Trophoblast cell (in vitro differentiated cells and primary cell): ENCODE data around the gene GOLPH3L.

Source experiments
- DNase-seq, 2 donors: peaks; one replicate each; pipeline ENCODE4 v3.0.0-alpha.2; 2016
- H2AFZ ChIP-seq: 2 replicates; pipeline ENCODE4 v1.6.1; 2013; ENCODE audit warnings: low read length, moderate library complexity, mild to moderate bottlenecking; ENCODE audit not compliant: insufficient read depth, poor library complexity
- H2AK5ac ChIP-seq: 2 replicates; pipeline ENCODE4 v1.6.1; 2013; ENCODE audit warnings: mild to moderate bottlenecking, low read length
- H2BK120ac ChIP-seq: 2 replicates; pipeline ENCODE4 v1.6.1; 2013; ENCODE audit warnings: low read length, mild to moderate bottlenecking, moderate library complexity; ENCODE audit not compliant: insufficient read depth, poor library complexity
- H2BK12ac ChIP-seq: 2 replicates; pipeline ENCODE4 v1.6.1; 2013; ENCODE audit warnings: mild to moderate bottlenecking, low read length, moderate library complexity
- H2BK5ac ChIP-seq: 2 replicates; pipeline ENCODE4 v1.6.1; 2013; ENCODE audit warnings: low read length, low read depth, moderate library complexity, mild to moderate bottlenecking; ENCODE audit not compliant: poor library complexity
- H3K14ac ChIP-seq: 2 replicates; pipeline ENCODE4 v1.6.1; 2013; ENCODE audit warnings: mild to moderate bottlenecking, low read length
- H3K18ac ChIP-seq: 2 replicates; pipeline ENCODE4 v1.6.1; 2013; ENCODE audit warnings: mild to moderate bottlenecking, low read length
- H3K23ac ChIP-seq: 2 replicates; pipeline ENCODE4 v1.6.1; 2013; ENCODE audit warnings: low read length
- H3K27ac ChIP-seq: 2 replicates; pipeline ENCODE4 v1.5.1; 2013; ENCODE audit warnings: low read depth, mild to moderate bottlenecking, inconsistent platforms, low read length, moderate library complexity
- H3K27me3 ChIP-seq: 2 replicates; pipeline ENCODE4 v1.6.1; 2013; ENCODE audit warnings: inconsistent platforms, mild to moderate bottlenecking, low read length, moderate library complexity; ENCODE audit not compliant: insufficient read depth
- H3K36me3 ChIP-seq, 2 experiments: 1 replicate in 1 of 2; 2 replicates in 1 of 2; pipeline ENCODE4 v1.6.1; 2013; ENCODE audit warnings: low read length in 2 of 2, mild to moderate bottlenecking in 2 of 2, moderate library complexity in 1 of 2; ENCODE audit not compliant: insufficient read depth in 2 of 2, control insufficient read depth in 1 of 2
- H3K4ac ChIP-seq: 2 replicates; pipeline ENCODE4 v1.6.1; 2013; ENCODE audit warnings: low read depth, mild to moderate bottlenecking, low read length, moderate library complexity
- H3K4me1 ChIP-seq, 2 experiments: 1 replicate in 1 of 2; 2 replicates in 1 of 2; pipeline ENCODE4 v1.6.1; 2013; ENCODE audit warnings: low read length in 2 of 2, mild to moderate bottlenecking in 2 of 2, moderate library complexity in 1 of 2; ENCODE audit not compliant: insufficient read depth in 2 of 2, control insufficient read depth in 1 of 2
- H3K4me2 ChIP-seq: 2 replicates; pipeline ENCODE4 v1.6.1; 2013; ENCODE audit warnings: inconsistent platforms, mild to moderate bottlenecking, low read length, moderate library complexity
- H3K4me3 ChIP-seq: 2 replicates; pipeline ENCODE4 v1.5.1; 2013; ENCODE audit warnings: mild to moderate bottlenecking, low read depth, low read length, inconsistent platforms
- H3K79me1 ChIP-seq: one replicate; pipeline ENCODE4 v1.6.1; 2013; ENCODE audit warnings: low read length
- H3K79me2 ChIP-seq: 2 replicates; pipeline ENCODE4 v1.6.1; 2013; ENCODE audit warnings: low read length, mild to moderate bottlenecking; ENCODE audit not compliant: control insufficient read depth, insufficient read depth, poor library complexity
- H3K9ac ChIP-seq: 2 replicates; pipeline ENCODE4 v1.6.1; 2013; ENCODE audit warnings: mild to moderate bottlenecking, low read length
- H3K9me3 ChIP-seq: 2 replicates; pipeline ENCODE4 v1.6.1; 2013; ENCODE audit warnings: low read depth, mild to moderate bottlenecking, control low read depth, inconsistent platforms, low read length; ENCODE audit not compliant: insufficient read depth
- H4K12ac ChIP-seq: 2 replicates; pipeline ENCODE4 v1.6.1; 2013; ENCODE audit warnings: low read depth, mild to moderate bottlenecking, low read length, moderate library complexity
- H4K8ac ChIP-seq: 2 replicates; pipeline ENCODE4 v1.6.1; 2013; ENCODE audit warnings: low read depth, mild to moderate bottlenecking, low read length, moderate library complexity
- H4K91ac ChIP-seq: one replicate; pipeline ENCODE4 v1.6.1; 2013; ENCODE audit warnings: low read depth, mild to moderate bottlenecking, low read length, moderate library complexity
- WGBS: extraction: QIAGEN DNeasy Blood & Tissue Kit; methylation state at CpG from one replicate; pipeline ENCODE4 v1.1.7; 2013; ENCODE audit warnings: missing lambda C conversion rate; ENCODE audit not compliant: insufficient read length, insufficient coverage; ENCODE audit errors: extremely low coverage; 5-methylcytosine and 5-hydroxymethylcytosine counted together

GOLPH3L gene

DNA sequence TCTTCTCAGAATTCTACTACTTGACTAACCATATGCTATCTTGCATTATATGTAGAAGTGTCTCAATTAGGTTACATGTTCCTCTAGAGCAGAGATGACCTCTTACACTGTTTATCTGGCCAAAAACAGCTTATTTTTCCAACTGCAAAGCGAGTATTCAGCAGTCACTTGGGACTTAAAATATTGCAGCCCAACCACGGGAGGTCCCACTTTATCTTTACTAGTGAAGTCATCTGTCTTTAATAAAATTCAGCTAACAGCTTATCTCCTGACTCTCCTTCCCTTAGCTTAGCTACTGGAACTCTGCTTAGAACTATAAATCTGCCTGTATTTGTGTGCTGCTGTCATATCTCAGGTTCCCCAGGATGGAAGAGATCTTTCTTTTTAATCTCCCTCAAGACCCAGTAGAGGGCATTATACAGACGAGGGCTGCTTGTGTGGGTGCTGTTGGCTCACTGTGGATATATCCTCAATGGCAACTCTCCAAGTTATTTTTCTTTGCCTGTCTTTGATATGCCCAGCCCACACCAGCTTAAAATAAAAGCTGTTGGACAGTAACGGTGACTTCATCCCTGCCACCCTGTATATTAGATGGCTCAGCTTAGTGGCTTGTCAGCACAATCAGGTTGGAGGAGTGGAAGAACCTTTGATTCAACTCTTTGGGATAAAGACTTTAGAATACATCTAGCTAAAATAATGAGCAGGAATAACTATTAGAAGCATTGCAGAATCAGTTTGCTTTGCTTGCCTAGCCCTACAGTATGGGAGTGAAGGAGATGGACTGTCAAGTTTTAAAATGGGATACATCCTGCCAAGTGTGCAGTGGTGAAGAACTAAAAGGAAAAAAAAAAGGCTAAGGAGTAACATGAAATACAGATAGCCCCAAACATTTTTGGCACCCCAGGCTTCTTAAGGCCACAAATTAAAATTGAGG is 77.1 kb downstream of the GOLPH3L start:
- Histone ChIP-seq H3K23ac (no peak overlapping the region), H2AFZ (no peak overlapping the region), H3K79me1 (peaks cover 1% of the 10 kb centered on the region), H3K9ac (no peak overlapping the region), H3K27me3 (no peaks in the 10 kb centered on the region), H3K18ac (no peak overlapping the region), H3K27ac (no peak overlapping the region), H3K4ac (no peak overlapping the region), H3K14ac (no peak overlapping the region), H3K9me3 (peaks cover 2% of the 10 kb centered on the region), H2BK12ac (no peak overlapping the region), H3K4me1 (peaks cover 7 to 8% of the 10 kb centered on the region in 2 experiments), H2AK5ac (no peak overlapping the region), H3K4me3 (no peak overlapping the region), H4K8ac (no peak overlapping the region), H2BK120ac (no peak overlapping the region), H3K4me2 (no peak overlapping the region), H3K79me2 (peaks cover 2% of the 10 kb centered on the region), H2BK5ac (no peak overlapping the region), H4K91ac (no peak overlapping the region), H4K12ac (no peak overlapping the region), H3K36me3 (peaks cover 24 to 42% of the 10 kb centered on the region in 2 experiments)
- no CpG with 5 or more reads among the region's 4 CpGs for WGBS
- DNase-seq = no peak

DNA sequence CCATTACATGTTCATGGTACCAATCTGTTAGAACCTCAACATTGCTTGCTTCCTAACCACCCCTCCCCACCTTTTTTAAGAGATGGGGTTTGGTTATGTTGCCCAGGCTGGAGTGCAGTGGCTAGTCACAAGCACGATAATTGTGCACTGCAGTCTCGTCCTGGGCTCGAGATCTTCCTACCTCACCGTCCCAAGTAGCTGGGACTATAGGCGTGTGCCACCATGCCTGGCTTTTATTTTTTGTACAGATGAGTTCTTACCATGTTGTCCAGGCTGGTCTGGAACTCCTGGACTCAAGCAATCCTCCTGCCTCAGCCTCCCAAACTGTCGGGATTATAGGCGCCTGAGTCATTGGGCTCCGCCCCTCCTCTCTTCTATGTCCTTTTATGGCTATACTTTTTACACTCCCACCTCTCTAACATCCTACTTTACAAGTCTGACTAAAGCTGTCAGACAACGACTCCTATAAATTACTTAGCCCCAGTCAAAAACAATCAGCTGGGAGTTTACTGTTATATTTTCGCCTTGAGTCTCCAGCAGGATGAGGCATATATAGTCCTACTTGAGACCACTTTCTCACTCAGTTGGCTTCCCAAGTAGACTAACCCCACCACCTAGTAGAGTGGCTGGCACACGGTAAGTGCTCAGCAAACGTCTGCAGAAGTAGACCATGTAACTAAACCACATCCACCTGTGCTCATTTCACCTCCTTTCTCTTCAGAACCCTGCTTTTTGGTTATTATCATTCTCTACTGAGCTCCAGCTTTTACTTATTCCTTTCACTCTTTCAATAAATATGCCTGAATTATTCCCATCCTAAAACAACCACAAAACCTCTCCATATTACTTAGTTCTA is 81.4 kb downstream of the GOLPH3L start:
- H3K36me3 ChIP-seq = peaks cover 16 to 25% of the 10 kb centered on the region in 2 experiments
- no peak overlapping the region for H4K91ac ChIP-seq
- H3K4ac ChIP-seq = no peak overlapping the region
- no peaks in the 10 kb centered on the region for H3K27me3 ChIP-seq
- no peak overlapping the region for H4K12ac ChIP-seq
- peaks cover 2% of the 10 kb centered on the region for H3K9me3 ChIP-seq
- H3K4me2 ChIP-seq = no peak overlapping the region
- H3K79me2 ChIP-seq = no peaks in the 10 kb centered on the region
- peaks cover 5% of the 10 kb centered on the region for H3K79me1 ChIP-seq
- no CpG with 5 or more reads among the region's 12 CpGs for WGBS
- no peak overlapping the region for H3K14ac ChIP-seq
- no peak overlapping the region for H2BK120ac ChIP-seq
- H4K8ac ChIP-seq = no peak overlapping the region
- H3K27ac ChIP-seq = no peak overlapping the region
- no peak overlapping the region for H3K4me3 ChIP-seq
- no peak overlapping the region for H2AK5ac ChIP-seq
- DNase-seq = no peak
- no peak overlapping the region for H2BK5ac ChIP-seq
- H3K4me1 ChIP-seq = peaks cover 6 to 11% of the 10 kb centered on the region in 2 experiments
- H3K9ac ChIP-seq = no peak overlapping the region
- H3K23ac ChIP-seq = no peak overlapping the region
- H3K18ac ChIP-seq = no peak overlapping the region
- H2BK12ac ChIP-seq = no peak overlapping the region
- H2AFZ ChIP-seq = no peak overlapping the region

DNA sequence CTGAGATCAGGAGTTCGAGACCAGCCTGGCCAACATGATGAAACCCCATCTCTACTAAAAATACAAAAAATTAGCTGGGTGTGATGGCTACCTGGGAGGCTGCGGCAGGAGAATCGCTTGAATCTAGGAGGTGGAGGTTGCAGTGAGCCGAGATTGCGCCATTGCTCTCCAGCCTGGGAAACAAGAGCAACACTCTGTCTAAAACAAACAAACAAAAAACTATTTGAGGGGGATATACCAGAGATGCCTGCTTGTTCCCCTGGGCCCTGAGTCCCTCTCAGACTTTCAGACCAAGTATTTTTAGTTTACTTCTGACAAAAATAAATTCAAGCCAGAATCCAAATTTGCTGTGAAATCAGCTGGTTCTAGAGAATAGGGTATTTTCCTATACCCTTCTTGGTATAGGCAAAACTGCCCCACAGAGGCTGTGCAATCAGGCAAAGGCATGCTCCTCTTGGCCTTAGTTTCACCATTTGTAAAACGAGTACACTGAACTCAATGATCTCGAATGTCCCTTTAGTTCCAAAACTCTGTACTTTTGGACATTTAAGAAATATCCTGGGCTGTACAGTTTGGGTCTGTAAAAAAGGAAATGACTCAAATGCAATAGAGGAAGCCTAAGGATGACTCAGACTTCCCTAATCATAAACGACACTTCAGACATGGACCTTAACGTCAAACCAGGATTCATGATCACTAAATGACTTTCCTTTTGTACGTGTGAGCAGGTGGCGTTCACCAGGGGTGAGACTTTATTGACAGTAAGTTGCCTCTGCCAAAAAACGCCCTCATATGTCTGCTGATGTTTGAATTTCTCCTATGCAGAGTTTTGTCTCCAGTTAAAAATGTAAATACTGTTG is 83.7 kb downstream of the GOLPH3L start:
- Histone ChIP-seq H3K27me3 (no peaks in the 10 kb centered on the region), H3K79me1 (peaks cover 8% of the 10 kb centered on the region), H3K4me1 (peaks cover 6 to 13% of the 10 kb centered on the region in 2 experiments), H3K4me3 (no peak overlapping the region), H3K23ac (no peak overlapping the region), H3K18ac (no peak overlapping the region), H4K91ac (no peak overlapping the region), H3K9ac (no peak overlapping the region), H3K79me2 (no peaks in the 10 kb centered on the region), H3K14ac (no peak overlapping the region), H2BK120ac (no peak overlapping the region), H2BK5ac (no peak overlapping the region), H2BK12ac (no peak overlapping the region), H3K27ac (peak overlapping the region; percentile 42), H3K36me3 (peaks cover 7 to 11% of the 10 kb centered on the region in 2 experiments), H3K9me3 (peaks cover 2% of the 10 kb centered on the region), H4K8ac (no peak overlapping the region), H2AK5ac (no peak overlapping the region), H4K12ac (no peak overlapping the region), H2AFZ (no peak overlapping the region), H3K4ac (no peak overlapping the region), H3K4me2 (no peak overlapping the region)
- WGBS = no CpG with 5 or more reads among the region's 12 CpGs
- peak; percentile 37 to 71 for DNase-seq

DNA sequence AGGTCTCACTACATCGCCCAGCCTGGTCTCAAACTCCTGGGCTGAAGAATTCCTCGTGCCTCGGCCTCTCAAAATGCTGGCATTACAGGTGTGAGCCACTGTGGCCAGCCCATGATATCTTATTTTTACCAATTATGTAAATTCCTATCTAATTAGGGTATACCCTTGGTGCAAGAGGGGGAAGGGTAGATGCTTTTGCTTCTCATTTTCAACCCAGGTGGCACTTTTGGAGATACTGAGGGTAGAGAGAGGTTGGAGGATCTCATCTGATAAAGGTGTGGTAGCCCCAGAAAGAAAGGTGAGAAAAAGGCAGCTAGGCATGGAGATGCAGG is 85.0 kb downstream of the GOLPH3L start:
- DNase-seq = no peak
- WGBS = no CpG with 5 or more reads among the region's 3 CpGs
- H2BK120ac ChIP-seq = peak overlapping the region; percentile 27

More for the DNA sequence above, 85.0 kb downstream of the GOLPH3L start:
- no peak overlapping the region for H3K23ac ChIP-seq
- H2AK5ac ChIP-seq = no peak overlapping the region
- H2BK12ac ChIP-seq = peak overlapping the region; percentile 24
- H4K12ac ChIP-seq = no peak overlapping the region
- no peaks in the 10 kb centered on the region for H3K27me3 ChIP-seq
- no peaks in the 10 kb centered on the region for H3K79me2 ChIP-seq
- H3K18ac ChIP-seq = no peak overlapping the region
- H3K79me1 ChIP-seq = peaks cover 8% of the 10 kb centered on the region
- H3K9ac ChIP-seq = no peak overlapping the region
- H3K14ac ChIP-seq = no peak overlapping the region
- peak overlapping the region; percentile 11 for H4K91ac ChIP-seq
- H3K27ac ChIP-seq = peak overlapping the region; percentile 54
- H4K8ac ChIP-seq = no peak overlapping the region
- peaks cover 6 to 13% of the 10 kb centered on the region in 2 experiments for H3K4me1 ChIP-seq
- H3K4ac ChIP-seq = no peak overlapping the region
- H3K9me3 ChIP-seq = peaks cover 2% of the 10 kb centered on the region
- peaks cover 3 to 8% of the 10 kb centered on the region in 2 experiments for H3K36me3 ChIP-seq
- no peak overlapping the region for H3K4me3 ChIP-seq
- H2AFZ ChIP-seq = no peak overlapping the region
- H3K4me2 ChIP-seq = no peak overlapping the region
- H2BK5ac ChIP-seq = no peak overlapping the region
